Renal cortical epithelial cell (primary cell): Measurements from ENCODE around the gene ERBB2. TPM values are rescaled to one million over a fixed set of nuclear protein-coding genes. Genes with fewer than 3 reads are reported as not detected.
"Not testable (repeated sequence)": the region's sequence is repeated elsewhere in the genome, so short reads cannot be mapped to it uniquely, and the experiment has no call there.

Experiments
- DNase-seq: peaks from one replicate; pipeline ENCODE4 v3.0.0-alpha.2; 2011; ENCODE audit warnings: low read depth
- total RNA-seq: library from RNA; depleted of rRNA; stranded (reverse); fragments of >200 nt; gene quantifications from 2 replicates; pipeline ENCODE4 v1.2.3, GENCODE V29; 2014

ERBB2 gene
- total RNA-seq, 1 donor from 2014 or later: 121 TPM

DNA sequence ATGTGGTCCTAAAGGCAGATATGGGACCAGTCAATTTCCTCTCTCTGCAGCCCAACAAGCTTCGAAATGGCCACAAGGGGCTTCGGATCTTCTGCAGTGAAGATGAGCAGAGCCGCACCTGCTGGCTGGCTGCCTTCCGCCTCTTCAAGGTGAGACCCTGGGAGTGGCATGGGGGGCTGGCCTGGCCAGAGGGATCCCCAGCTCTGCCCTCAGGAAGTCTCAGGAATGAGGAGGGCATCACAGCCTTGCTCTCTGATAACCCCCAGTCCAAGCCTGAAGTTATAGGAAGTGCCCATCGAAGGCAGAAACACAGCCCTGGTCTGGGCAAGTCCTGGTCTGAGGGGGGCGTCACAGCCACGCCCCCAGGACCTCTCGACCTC lies 45.0 kb downstream of the ERBB2 start:
- DNase-seq: no peak

DNA sequence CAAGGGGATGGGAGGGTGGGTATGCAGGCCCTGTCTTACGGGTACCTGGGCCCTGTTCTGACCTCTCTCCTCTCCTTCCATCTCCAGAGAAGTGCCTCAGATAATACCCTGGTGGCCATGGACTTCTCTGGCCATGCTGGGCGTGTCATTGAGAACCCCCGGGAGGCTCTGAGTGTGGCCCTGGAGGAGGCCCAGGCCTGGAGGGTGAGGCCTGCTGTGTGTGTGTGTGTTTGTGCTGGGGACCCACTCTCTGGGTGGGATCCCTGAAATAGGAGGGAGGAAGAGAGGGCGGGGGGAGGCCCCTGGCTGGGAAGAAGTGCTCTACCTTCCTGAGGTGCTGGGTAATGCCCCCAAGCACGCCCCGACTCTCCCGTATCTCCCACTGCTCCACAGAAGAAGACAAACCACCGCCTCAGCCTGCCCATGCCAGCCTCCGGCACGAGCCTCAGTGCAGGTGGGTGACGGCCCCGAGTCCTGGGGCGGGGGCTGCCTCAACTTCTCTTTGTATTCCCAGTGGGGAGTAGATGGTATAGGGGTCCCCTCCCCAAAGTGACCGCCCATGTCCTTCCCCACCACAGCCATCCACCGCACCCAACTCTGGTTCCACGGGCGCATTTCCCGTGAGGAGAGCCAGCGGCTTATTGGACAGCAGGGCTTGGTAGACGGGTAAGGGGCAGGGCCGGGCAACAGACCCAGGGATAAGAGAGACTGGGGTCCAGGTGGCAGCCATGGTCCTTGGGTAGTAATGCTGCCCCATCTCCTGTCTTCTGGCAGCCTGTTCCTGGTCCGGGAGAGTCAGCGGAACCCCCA lies 45.7 kb downstream of the ERBB2 start:
- no peak for DNase-seq

DNA sequence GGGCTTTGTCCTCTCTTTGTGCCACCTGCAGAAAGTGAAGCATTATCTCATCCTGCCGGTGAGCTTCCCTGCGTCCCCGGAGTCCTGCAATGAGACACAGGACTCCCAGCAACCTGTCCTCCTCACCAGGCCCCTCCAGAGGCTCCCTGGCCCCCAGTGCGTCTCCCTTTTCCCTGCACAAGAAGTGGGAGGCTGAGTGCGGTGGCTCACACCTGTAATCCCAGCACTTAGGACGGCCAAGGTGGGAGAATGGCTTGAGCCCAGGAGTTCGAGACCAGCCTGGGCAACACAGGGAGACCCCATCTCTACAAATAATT lies 46.2 kb downstream of the ERBB2 start:
- no peak for DNase-seq

DNA sequence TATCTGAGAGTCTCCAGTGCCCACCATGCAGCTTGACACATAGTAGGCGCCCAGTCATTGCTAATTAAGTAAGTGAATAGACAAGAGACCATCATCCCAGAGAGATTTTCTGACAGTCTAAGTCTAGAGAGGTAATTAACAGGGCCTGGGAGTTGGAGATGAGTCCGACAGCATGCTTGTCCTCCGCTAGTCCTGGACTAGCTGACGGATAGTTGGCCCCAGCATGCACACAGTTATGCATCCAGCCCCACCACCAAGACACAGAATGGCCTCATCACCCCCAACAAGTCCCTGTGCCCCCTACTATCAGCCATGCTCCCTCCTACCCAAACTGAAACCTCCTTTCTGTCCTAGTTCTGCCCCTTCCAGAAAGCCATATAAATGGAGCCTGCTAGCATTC lies 47.9 kb downstream of the ERBB2 start:
- DNase-seq: no peak

DNA sequence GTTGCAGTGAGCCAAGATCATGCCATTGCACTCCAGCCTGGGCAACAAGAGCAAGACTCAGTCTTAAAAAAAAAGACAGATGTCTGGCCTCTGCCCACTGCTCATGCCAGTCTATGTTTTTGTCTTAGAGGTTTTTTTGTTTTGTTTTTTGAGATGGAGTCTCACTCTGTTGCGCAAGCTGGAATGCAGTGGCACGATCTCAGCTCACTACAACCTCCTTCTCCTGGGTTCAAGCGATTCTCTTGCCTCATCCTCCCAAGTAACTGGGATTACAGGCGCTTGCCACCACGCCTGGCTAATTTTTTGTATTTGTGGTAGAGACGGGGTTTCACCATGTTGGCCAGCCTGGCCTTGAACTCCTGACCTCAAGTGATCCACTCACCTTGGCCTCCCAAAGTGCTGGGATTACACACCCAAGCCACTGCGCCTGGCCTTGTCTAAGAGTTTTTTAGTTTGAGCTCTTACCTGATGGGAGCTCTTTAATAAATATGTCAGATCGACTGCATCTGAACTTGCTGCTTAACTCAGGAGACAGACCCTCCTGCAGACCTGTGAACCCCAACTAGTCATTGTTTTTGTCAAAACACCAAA lies 48.7 kb downstream of the ERBB2 start:
- DNase-seq: not testable (repeated sequence)

DNA sequence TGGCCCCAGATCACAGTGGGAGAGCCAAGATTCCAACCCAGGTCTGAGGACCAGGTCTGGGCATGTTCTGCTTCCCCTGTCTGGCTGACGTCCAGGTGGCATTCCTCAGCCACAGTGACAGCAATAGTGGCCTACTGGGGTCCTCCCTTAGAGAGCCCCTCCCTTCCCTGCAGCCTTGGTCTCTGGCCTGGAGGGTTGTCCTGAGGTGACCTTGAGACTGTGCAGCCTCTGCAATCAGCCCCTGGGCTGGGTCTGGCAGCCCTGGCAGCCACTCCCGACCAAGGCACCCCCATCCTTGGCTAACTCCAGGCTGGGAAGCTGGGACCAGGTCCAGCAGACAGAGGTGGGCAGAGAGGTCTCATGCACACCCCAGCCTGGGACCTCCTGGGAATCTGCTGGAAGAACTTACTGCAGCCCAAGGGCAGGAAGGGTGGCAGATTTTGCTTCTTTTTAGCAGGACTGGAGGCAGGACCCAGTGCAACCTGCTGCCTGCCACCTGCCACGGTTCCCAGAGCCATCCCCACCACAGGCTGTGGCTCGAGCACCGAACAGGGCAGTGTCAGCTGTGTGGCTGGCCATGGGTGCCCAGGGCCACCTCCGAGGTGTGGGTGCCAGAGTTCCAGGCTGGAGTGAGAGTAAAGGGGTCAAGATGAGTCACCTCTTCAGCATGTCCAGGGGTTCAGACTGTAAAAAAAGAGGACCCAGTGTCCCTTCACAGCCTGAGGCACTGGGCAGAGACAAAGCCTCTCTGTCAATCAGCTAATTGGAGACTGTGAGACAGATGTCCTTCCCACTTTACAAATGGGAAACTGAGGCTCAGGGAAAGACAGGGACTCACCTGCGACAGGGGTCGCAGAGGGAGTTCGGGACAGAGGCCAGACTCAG lies 50.5 kb downstream of the ERBB2 start:
- DNase-seq: no peak

DNA sequence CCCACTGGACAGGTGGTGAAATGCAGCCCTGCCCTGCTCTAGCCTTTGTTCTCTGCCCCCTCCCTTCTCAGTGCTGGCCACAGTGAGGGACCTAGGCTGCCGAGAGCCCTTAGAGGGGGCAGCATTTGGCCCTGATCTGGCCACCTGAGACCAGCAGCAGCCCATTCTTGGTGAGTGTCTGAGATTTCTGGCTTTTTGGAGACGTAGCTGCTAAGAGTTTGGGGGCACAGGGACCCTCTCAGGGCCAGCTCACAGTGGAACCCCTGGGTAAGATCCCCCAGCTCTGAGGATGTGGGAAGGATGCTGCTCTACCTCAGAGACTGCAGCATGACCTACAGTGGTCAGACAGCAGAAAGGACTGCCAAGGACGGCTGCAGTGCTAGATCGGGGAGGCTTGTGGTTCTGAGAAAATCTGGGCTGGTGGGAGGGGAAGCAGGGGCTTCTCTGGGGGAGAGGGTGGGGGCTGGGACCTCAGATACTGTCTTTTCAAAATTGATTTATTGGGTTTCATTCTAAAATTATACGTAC lies 51.2 kb downstream of the ERBB2 start:
- no peak for DNase-seq

DNA sequence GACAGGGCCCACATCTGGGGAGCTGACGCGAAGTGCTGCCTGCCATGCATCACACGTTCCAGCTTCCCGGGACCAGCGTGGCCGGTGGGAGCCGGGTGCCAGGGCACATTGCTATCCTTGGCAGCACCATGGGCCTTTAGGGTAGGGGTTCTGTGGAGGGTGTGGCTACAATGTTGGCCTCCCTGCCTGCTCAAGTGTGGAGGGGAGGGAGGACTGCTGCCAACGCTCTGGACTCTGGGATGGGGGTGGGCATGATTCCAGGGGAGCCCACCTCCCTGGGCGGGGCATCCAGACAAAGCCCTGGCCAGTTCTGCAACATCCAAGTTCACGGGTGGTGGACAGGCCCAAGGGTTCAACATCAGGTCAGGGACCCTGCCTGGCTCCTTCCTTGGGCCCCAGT lies 51.8 kb downstream of the ERBB2 start:
- DNase-seq: no peak

DNA sequence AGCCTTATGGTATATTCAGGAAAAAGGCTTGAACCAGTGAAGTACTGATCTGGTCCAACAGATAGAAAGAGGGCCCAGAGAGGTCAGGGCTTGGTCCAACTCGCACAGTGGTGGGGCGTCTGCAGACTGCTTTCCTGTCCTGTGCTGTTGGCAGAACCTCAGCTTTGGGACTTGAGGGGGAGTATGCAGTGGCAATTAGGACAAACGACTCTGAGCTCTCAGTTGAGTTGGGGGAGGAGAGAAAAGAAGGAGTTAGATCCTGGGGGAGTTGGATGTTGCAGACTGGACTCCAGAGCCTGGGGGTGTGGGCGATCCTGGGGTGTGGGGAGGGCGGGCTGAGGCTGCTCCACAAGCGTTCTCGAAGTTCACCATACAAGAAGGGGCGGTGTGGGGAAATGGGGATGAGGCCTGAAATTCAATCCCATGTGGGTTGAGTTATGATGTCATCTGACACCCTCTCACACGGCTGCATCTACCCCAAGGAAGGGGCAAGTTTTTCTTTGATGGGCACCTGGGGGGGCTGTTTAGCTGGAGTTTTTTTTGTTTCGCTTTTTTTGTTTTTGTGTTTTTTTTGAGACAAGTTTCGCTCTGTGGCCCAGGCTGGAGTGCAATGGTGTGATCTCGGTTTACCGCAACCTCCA lies 52.5 kb downstream of the ERBB2 start:
- no peak for DNase-seq

DNA sequence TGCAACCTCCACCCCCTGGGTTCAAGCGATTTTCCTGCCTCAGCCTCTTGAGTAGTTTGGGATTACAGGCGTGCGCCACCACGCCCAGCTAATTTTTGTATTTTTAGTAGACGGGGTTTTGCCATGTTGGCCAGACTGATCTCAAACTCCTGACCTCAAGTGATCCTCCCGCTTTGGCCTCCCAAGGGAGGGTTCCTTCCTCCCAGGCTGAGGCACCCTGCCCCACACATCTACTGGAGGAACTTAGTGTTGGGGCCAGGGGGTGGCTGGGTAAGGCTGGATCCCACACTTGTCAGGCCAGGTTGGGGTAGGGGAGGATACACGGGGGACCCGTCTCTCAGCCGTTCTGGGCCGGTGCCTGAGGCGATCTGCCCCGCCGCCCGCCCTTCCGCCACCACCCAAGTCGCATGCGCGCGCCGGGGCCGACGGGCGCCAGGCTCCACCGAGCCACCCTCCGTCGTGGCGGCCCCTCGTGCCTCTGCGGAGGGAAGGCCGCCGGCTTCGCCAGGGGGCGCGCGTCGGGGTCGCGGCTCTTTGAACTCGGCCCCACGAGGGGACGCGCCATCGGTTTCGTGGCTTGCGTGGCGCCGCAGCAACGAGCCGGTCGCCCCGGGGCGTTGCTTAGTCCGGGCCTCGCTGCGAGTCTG lies 53.8 kb downstream of the ERBB2 start:
- no peak for DNase-seq

DNA sequence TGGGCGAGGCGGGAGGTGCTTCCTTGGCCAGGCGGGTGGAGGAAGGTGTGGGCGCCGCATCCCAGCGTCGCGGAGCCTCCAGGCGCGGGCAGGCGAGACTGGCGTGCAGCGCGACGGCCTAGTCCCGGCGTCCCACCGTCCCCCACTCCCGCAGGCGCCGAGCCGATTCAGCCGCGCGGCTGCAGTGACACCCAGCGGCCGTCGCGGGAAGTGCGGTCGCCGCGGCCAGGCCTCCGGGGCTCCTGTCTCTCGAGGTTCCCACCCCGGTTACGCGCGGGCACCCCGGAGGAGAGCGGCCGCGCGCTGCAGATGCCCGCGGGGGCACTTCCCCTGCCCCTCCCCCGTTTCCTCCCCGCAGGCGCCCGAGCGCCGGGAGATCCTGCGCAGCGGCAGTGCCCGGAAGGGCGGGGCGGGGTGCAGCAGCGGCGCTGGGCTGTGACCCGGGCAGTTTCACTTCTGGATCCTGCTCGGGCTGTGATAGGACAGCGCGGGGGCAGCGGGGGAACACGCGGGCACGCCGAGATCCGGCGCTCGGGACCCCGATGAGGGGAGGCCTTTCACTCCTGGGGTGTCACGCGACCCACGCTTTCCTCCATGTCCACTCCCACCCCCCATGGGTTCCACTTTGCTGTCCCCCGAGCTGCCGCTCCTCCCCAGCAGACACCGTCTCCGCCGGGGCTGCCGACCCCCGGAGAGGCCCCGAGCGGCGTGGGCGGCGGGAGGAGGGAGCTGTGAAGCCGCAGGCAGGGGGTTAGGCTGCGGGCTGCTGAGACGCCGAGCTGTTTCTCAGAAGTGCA lies 54.5 kb downstream of the ERBB2 start:
- peak; percentile 69 for DNase-seq

DNA sequence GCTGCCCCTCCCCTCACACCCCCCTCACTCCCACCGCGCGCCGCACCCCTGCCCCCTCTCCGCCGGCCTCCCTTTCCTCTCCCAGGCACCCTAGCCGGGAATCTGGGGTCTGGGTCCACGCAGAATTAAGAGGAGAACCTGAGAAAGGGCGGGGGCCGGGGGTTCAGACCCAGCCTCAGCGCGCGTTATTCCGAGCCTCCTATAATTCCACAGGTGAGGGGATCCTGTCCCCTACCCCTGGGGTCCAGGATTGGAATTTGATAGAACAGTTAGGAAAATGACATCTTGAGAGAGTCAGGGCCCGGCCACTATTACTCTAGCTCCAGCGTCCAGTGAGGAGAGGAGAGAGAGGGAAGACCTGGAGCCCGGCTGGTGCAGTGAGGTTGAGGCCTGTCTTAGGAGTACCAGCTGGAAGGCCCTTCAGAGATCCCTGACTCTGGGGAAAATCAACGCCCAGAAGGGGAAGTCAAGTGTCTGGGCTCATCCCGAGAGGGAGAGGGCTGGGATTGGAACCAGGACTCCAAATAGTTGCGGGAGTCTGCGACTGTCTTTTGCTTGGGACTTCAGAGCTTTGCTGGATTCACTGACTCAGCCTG lies 55.2 kb downstream of the ERBB2 start:
- DNase-seq: no peak

DNA sequence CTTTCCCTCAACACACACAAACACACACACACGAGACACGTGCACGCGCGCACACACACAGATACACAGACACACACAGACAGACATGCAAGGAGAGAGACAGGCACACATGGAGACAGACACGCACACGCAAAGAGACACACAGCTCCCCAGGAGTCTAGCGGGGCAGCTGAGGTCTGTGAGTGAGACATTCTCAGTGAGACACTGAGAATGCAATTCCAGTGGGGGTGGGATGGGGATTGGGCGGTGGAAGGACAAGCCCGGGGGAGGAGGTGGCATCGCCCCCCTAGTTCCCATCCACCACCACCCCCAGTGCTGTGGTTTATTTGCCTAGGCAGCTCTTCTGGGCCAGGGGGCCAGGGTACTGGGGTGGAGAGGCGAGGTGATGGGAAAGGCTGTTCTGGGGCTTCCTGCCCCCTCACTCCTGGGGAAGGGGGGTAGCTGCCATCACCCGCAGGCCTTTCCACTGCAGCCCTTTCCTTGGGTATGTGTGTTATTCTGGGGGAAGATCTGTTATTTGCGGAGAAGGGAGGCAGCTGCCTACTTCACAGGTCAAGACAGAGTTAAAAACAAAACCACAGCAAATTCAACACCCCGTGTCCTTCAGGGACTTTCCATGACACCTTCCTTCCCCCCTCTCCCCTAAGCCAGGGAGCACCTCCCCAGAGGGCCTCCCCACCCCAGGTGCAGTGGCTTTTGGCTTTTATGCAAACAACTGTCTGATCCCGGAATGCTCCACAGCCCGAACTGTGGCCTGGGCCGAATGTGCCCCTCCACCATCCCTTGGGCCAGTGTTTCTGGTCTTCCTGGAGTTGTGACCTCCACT lies 55.9 kb downstream of the ERBB2 start:
- no peak for DNase-seq

DNA sequence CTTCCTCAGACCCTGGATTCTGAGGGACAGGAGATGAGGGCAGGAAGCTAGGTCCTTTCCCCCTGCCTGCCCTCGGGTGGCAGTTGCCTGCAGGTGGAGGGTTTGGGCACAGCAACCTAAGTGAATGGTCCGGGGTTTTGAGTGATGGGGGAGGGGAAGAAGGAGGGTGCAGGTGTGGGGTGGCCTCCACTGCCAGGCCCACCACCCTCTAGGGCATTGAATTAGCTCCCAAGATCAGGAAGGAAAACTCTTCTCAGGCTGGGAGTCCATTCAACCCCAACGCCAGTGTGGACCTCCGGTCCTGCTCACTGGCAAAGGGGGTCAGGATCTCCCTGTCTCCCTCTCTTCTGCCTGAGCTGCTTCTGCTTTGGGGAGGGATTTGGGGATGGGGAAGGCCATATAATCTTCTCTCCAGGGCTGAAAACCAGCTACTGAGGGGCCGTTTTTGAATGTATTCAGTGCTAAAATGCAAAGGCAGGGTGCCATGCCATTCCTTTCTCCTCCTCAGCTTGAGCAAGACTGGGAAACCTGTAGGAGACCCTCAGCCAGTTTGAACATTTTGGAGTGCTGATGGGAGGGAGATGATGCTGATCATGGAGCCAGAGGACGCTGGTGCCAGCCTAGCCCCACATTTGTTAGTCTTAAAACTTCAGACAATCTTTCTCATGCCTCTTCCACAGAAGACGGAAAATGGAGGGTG lies 56.7 kb downstream of the ERBB2 start:
- DNase-seq: no peak

DNA sequence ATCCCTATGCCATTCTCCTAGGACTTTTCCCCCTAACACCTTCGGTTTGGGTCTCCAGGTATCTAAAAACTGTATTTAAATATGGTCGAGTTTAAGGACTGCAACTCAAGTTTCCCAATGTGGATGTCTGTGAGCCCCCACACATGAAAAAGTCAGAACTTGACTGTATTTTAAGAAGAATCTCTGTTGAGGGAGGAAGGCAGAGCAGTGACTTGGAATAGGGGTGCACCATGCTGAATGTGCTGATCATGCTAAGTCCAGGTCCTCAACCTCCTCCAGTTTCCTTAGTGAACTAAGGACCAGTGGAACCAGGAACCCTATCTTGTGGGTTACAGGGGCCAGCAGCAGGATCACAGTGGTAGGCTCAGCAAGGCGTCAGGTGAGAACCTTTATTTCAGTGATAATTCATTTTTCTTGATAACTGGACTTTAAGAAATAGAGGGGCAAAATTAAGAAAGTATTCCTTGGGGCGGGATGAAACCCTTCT lies 57.4 kb downstream of the ERBB2 start:
- no peak for DNase-seq

DNA sequence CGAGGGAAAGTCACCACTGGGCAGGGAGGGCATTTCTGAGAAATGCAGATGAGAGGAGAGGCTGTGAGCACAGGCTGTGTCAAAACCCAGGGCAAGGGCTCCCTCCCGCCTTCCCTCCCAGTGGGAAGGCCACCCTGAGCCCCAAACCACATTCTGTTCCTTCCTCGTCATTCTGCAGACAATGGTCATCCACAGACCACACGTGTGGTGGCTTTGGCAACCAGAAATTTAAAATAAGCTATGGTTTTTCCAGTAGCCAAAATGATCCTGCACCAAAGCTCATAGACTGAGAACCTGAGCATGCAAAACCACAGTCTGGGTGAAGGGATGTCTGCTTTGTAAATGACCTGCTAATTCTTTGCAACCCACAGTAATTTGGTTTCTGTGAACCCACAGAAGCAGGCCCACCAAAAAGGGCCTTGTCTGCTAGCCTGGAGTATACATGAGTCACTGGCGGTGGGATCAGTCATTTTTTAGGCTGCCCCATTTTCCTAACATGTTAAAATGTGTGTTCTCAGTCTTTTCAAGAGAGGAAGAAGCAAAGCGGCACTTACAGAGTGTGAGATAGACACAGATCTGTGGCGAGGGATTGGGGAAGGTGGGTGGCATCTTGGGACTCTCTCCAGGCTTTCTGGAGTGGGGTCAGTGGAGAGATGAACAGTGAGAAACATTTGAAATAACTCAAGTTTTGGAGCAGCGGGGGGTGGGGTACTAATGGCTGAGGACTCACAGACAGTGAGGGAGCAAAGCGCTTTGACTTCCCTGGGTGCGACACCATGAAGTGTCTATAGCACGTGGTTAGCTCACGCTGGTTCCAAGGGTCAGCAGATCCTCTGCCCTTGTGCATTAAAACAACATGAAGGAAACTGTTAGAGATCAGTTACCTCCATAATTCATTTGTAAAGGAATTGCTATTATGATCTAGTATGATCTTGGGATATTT lies 58.3 kb downstream of the ERBB2 start:
- no peak for DNase-seq

DNA sequence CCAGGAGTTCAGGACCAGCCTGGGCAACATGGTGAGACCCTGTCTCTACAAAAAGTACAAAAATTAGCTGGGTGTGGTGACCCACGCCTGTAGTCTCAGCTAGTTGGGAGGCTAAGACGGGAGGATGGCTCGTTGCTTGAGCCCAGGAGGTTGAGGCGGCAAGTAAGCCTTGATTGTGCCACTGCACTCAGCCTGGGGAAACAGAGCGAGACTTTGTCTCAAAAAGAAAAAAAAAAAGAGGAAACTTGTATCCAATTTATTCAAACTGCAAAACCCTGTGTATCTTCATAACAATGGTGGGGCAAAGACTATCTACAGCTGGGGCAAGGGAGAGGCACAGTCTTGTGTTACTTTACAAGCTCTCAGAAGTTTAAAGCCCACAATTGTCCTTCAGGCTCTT lies 59.3 kb downstream of the ERBB2 start:
- no peak for DNase-seq
